ENCODE results near the gene TUT7.
"Not testable (repeated sequence)": the region's sequence is repeated elsewhere in the genome, so short reads cannot be mapped to it uniquely, and the experiment has no call there.

The TUT7 gene

GRCh38 chr9:86344818-86345217, 9.4 kb downstream of the TUT7 start:
- no peak for FAIRE-seq

- FAIRE-seq: no peak
Measured at GRCh38 chr9:86342269-86342668, 11.9 kb downstream of the TUT7 start.

GRCh38 chr9:86341007-86341491, 13.2 kb downstream of the TUT7 start:
- FAIRE-seq: no peak

- no peak for FAIRE-seq
Measured at GRCh38 chr9:86340356-86341006, 13.7 kb downstream of the TUT7 start.

- no peak for FAIRE-seq
Measured at GRCh38 chr9:86337469-86338108, 16.6 kb downstream of the TUT7 start.

- FAIRE-seq: no peak
Measured at GRCh38 chr9:86336058-86336457, 18.2 kb downstream of the TUT7 start.

GRCh38 chr9:86333651-86334050, 20.6 kb downstream of the TUT7 start:
- FAIRE-seq: no peak

- FAIRE-seq: no peak
Measured at GRCh38 chr9:86330186-86330585, 24.0 kb downstream of the TUT7 start.

GRCh38 chr9:86329649-86330048, 24.6 kb downstream of the TUT7 start:
- FAIRE-seq: no peak

- no peak for FAIRE-seq
Measured at GRCh38 chr9:86328156-86328555, 26.1 kb downstream of the TUT7 start.

- FAIRE-seq: no peak
Measured at GRCh38 chr9:86326536-86326935, 27.7 kb downstream of the TUT7 start.

- FAIRE-seq: no peak
Measured at GRCh38 chr9:86324901-86325300, 29.3 kb downstream of the TUT7 start.

GRCh38 chr9:86324308-86324707, 29.9 kb downstream of the TUT7 start:
- FAIRE-seq: no peak

- no peak for FAIRE-seq
Measured at GRCh38 chr9:86322973-86323644, 31.1 kb downstream of the TUT7 start.

- FAIRE-seq: no peak
Measured at GRCh38 chr9:86321373-86321772, 32.8 kb downstream of the TUT7 start.

GRCh38 chr9:86318187-86318586, 36.0 kb downstream of the TUT7 start:
- no peak for FAIRE-seq

GRCh38 chr9:86315078-86315477, 39.1 kb downstream of the TUT7 start:
- FAIRE-seq: no peak

- not testable (repeated sequence) for FAIRE-seq
Measured at GRCh38 chr9:86312959-86313358, 41.3 kb downstream of the TUT7 start.

GRCh38 chr9:86308687-86309086, 45.5 kb downstream of the TUT7 start:
- no peak for FAIRE-seq

- FAIRE-seq: no peak
Measured at GRCh38 chr9:86304236-86304730, 49.9 kb downstream of the TUT7 start.

- no peak for FAIRE-seq
Measured at GRCh38 chr9:86303316-86303975, 50.8 kb downstream of the TUT7 start.

- no peak for FAIRE-seq
Measured at GRCh38 chr9:86301686-86302085, 52.5 kb downstream of the TUT7 start.

GRCh38 chr9:86300701-86301100, 53.5 kb downstream of the TUT7 start:
- no peak for FAIRE-seq

All from TTC549 (cell line).